Kidney epithelial cell (primary cell): Measurements from ENCODE around the gene MX1. TPM values are rescaled to one million over a fixed set of nuclear protein-coding genes. Genes with fewer than 3 reads are reported as not detected.

Experiments used
- DNase-seq: peaks from one replicate; pipeline ENCODE4 v3.0.0-alpha.2; 2010; ENCODE audit warnings: low read depth
- H3K27me3 ChIP-seq: 2 replicates; pipeline ENCODE4 v1.6.0; 2011; ENCODE audit warnings: low read length; ENCODE audit not compliant: control insufficient read depth, insufficient read depth
- H3K36me3 ChIP-seq: 2 replicates; pipeline ENCODE4 v1.5.1; 2011; ENCODE audit warnings: low read length; ENCODE audit not compliant: control insufficient read depth, insufficient read depth
- H3K4me3 ChIP-seq: 2 replicates; pipeline ENCODE4 v1.5.1; 2011; ENCODE audit warnings: low read depth, mild to moderate bottlenecking, control low read depth, low read length
- total RNA-seq: library from RNA; depleted of rRNA; stranded (reverse); fragments of >200 nt; gene quantifications from 2 replicates; pipeline ENCODE4 v1.2.3, GENCODE V29; 2015
- TF ChIP-seq, protein P1 (sequence below): IDR thresholded peaks from 2 replicates; pipeline ENCODE4 v1.5.1; 2011; ENCODE audit warnings: mild to moderate bottlenecking, moderate library complexity, low read length, control low read depth, inconsistent platforms; ENCODE audit not compliant: insufficient read depth, poor library complexity, severe bottlenecking

The MX1 gene
- total RNA-seq, 1 donor from 2014 or later: 48.7 TPM

- TF ChIP-seq, protein P1, sequence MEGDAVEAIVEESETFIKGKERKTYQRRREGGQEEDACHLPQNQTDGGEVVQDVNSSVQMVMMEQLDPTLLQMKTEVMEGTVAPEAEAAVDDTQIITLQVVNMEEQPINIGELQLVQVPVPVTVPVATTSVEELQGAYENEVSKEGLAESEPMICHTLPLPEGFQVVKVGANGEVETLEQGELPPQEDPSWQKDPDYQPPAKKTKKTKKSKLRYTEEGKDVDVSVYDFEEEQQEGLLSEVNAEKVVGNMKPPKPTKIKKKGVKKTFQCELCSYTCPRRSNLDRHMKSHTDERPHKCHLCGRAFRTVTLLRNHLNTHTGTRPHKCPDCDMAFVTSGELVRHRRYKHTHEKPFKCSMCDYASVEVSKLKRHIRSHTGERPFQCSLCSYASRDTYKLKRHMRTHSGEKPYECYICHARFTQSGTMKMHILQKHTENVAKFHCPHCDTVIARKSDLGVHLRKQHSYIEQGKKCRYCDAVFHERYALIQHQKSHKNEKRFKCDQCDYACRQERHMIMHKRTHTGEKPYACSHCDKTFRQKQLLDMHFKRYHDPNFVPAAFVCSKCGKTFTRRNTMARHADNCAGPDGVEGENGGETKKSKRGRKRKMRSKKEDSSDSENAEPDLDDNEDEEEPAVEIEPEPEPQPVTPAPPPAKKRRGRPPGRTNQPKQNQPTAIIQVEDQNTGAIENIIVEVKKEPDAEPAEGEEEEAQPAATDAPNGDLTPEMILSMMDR: no peak
- DNase-seq: no peak
- peaks cover 4% of the 10 kb centered on the region for H3K27me3 ChIP-seq
- H3K36me3 ChIP-seq: no peaks in the 10 kb centered on the region
- no peak overlapping the region for H3K4me3 ChIP-seq
Measured at GRCh38 chr21:41497008-41497407, 71.0 kb downstream of the MX1 start.

DNA sequence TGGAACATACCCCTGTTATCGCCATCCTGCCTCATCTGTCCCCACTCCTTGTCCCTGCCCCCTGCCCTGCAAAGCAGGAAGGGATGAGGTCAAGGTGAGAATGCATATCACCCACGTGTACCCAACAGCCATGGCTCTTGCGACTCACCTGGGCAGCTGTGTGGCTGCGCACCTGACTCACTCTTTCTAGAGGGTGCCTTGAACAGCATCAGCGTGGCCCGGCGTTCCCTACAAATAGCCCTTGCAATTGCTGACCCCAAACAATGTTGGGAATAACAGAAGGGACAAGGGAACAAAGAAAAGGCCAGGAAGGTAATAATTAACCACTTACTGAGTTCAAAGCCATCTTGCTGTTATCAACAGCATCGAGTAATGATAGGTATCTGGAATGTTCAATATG lies 71.7 kb downstream of the MX1 start:
- H3K4me3 ChIP-seq: no peak overlapping the region
- no peak for DNase-seq
- no peaks in the 10 kb centered on the region for H3K36me3 ChIP-seq
- peaks cover 4% of the 10 kb centered on the region for H3K27me3 ChIP-seq
- TF ChIP-seq, protein P1: no peak

DNA sequence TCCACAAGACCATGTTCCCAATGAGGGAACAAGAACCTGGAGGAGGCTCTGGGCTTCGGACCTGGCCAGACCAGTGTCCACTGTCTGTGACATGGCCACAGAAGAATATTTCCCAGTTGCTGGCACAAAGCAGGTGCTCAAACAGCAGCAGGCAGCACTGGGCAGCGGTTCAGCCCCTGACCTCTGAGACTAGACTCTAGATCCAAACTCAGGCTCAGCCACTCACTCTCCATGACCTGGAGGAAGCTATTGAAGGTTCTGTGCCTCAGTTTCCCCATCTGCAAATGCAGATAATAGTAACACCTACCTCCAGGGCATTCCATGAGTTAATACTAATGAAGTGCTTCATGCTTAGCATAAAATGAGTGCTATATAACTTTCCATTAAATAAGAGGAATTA lies 73.9 kb downstream of the MX1 start:
- DNase-seq: no peak
- Histone ChIP-seq H3K27me3 (peaks cover 4% of the 10 kb centered on the region), H3K36me3 (no peaks in the 10 kb centered on the region), H3K4me3 (no peak overlapping the region)
- TF ChIP-seq, protein P1: no peak

DNA sequence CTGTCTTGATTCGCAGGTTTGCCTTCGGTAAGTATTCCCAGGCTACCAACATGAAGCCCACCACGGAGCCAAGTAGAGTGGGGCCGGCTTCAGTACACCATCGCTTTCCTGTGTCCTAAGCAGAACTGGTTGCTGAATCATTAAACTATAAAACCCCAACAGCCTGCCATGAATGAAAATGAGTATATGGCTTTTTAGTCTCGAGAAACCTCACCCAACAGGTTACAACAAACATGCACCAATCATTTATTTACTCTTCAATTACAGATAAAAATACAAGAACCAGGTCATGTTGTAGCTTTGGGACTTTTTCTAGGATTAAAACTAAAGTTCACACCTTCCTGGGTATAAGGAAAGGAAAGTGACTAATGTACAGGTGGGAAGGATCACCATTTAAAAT lies 74.3 kb downstream of the MX1 start:
- Histone ChIP-seq H3K27me3 (peaks cover 6% of the 10 kb centered on the region), H3K36me3 (no peaks in the 10 kb centered on the region), H3K4me3 (no peak overlapping the region)
- DNase-seq: no peak
- TF ChIP-seq, protein P1: no peak

- TF ChIP-seq, protein P1: no peak
- H3K27me3 ChIP-seq: peaks cover 11% of the 10 kb centered on the region
- no peak for DNase-seq
- no peak overlapping the region for H3K4me3 ChIP-seq
- no peaks in the 10 kb centered on the region for H3K36me3 ChIP-seq
Measured at GRCh38 chr21:41500931-41501381, 74.9 kb downstream of the MX1 start.

DNA sequence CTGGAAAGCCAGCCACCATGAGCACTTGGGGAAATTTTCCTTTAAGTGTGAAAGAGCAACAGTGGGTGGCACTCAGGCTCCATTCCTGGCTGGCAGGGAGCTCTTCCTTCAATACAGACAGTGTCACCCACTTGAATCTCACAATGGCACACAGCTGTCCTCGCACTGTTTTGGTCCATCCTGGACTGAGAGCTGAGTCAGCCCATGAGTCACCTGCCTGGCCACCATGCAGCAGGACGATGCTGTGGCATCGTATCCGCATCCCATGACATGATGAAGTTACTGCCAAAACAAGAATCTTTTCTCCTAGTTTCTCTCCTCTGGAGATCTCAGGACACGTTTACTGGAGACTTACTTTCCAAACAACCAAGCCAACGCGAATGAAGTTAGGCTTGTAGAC lies 75.9 kb downstream of the MX1 start:
- TF ChIP-seq, protein P1: no peak
- DNase-seq: no peak
- Histone ChIP-seq H3K36me3 (no peaks in the 10 kb centered on the region), H3K4me3 (no peak overlapping the region), H3K27me3 (peaks cover 21% of the 10 kb centered on the region)
